HUES64 (cell line): ENCODE results near the gene STK32A.
"Not testable (repeated sequence)": the region's sequence is repeated elsewhere in the genome, so short reads cannot be mapped to it uniquely, and the experiment has no call there.

Experiments
- H3K27ac ChIP-seq: 2 replicates; pipeline ENCODE4 v1.7.0; 2013; ENCODE audit warnings: low read depth, low read length, inconsistent platforms
- H3K27me3 ChIP-seq: 2 replicates; pipeline ENCODE4 v1.6.1; 2013; ENCODE audit warnings: mild to moderate bottlenecking, low read length; ENCODE audit not compliant: insufficient read depth
- H3K36me3 ChIP-seq: 2 replicates; pipeline ENCODE4 v1.6.1; 2013; ENCODE audit warnings: mild to moderate bottlenecking, low read length; ENCODE audit not compliant: insufficient read depth
- H3K4me1 ChIP-seq: 2 replicates; pipeline ENCODE4 v1.6.1; 2013; ENCODE audit warnings: mild to moderate bottlenecking, low read length, moderate library complexity; ENCODE audit not compliant: insufficient read depth
- H3K4me3 ChIP-seq: 2 replicates; pipeline ENCODE4 v1.5.1; 2013; ENCODE audit warnings: mild to moderate bottlenecking, low read length, moderate library complexity
- H3K9ac ChIP-seq: 2 replicates; pipeline ENCODE4 v1.6.1; 2013; ENCODE audit warnings: mild to moderate bottlenecking, low read depth, low read length
- H3K9me3 ChIP-seq: 2 replicates; pipeline ENCODE4 v1.6.1; 2013; ENCODE audit warnings: low read depth, low read length; ENCODE audit not compliant: insufficient read depth
- WGBS: fragments of 150-250, 120-280 bp; methylation state at CpG from one replicate; pipeline ENCODE4 v1.1.7; 2013; ENCODE audit warnings: missing lambda C conversion rate; 5-methylcytosine and 5-hydroxymethylcytosine counted together

Gene STK32A

GRCh38 chr5:147344861-147345260, 110.0 kb downstream of the STK32A start:
- H3K9me3 ChIP-seq: no peaks in the 10 kb centered on the region
- no peaks in the 10 kb centered on the region for H3K27me3 ChIP-seq
- no peaks in the 10 kb centered on the region for H3K36me3 ChIP-seq
- H3K4me1 ChIP-seq: no peaks in the 10 kb centered on the region
- WGBS: 33% methylated on average over 1 of the region's 1 CpG
- no peak overlapping the region for H3K4me3 ChIP-seq
- H3K9ac ChIP-seq: no peak overlapping the region
- no peak overlapping the region for H3K27ac ChIP-seq

- no peaks in the 10 kb centered on the region for H3K9me3 ChIP-seq
- H3K36me3 ChIP-seq: no peaks in the 10 kb centered on the region
- H3K4me3 ChIP-seq: no peak overlapping the region
- WGBS: 84% methylated on average over 5 of the region's 5 CpGs
- no peak overlapping the region for H3K27ac ChIP-seq
- H3K4me1 ChIP-seq: no peaks in the 10 kb centered on the region
- H3K27me3 ChIP-seq: no peaks in the 10 kb centered on the region
- H3K9ac ChIP-seq: no peak overlapping the region
These were observed 111.3 kb downstream of the STK32A start for GRCh38 chr5:147346006-147346561.

- H3K27me3 ChIP-seq: no peaks in the 10 kb centered on the region
- H3K27ac ChIP-seq: no peak overlapping the region
- H3K4me3 ChIP-seq: no peak overlapping the region
- H3K4me1 ChIP-seq: no peaks in the 10 kb centered on the region
- H3K36me3 ChIP-seq: no peaks in the 10 kb centered on the region
- no peaks in the 10 kb centered on the region for H3K9me3 ChIP-seq
- H3K9ac ChIP-seq: no peak overlapping the region
- WGBS: 93% methylated on average over 2 of the region's 2 CpGs
These were observed 113.2 kb downstream of the STK32A start for GRCh38 chr5:147348046-147348445.

GRCh38 chr5:147348451-147348850, 113.6 kb downstream of the STK32A start:
- Histone ChIP-seq H3K4me3 (no peak overlapping the region), H3K36me3 (no peaks in the 10 kb centered on the region), H3K27me3 (no peaks in the 10 kb centered on the region), H3K4me1 (no peaks in the 10 kb centered on the region), H3K27ac (no peak overlapping the region), H3K9me3 (no peaks in the 10 kb centered on the region), H3K9ac (no peak overlapping the region)
- WGBS: 94% methylated on average over 5 of the region's 5 CpGs

GRCh38 chr5:147349241-147349640, 114.4 kb downstream of the STK32A start:
- H3K4me3 ChIP-seq: no peak overlapping the region
- no peaks in the 10 kb centered on the region for H3K27me3 ChIP-seq
- 89% methylated on average over 1 of the region's 2 CpGs for WGBS
- H3K36me3 ChIP-seq: no peaks in the 10 kb centered on the region
- H3K9me3 ChIP-seq: no peaks in the 10 kb centered on the region
- no peak overlapping the region for H3K27ac ChIP-seq
- no peaks in the 10 kb centered on the region for H3K4me1 ChIP-seq
- no peak overlapping the region for H3K9ac ChIP-seq

GRCh38 chr5:147359101-147359500, 124.3 kb downstream of the STK32A start:
- WGBS: 100% methylated on average over 1 of the region's 1 CpG

GRCh38 chr5:147359581-147359980, 124.8 kb downstream of the STK32A start:
- Histone ChIP-seq H3K27ac (no peak overlapping the region), H3K9ac (no peak overlapping the region), H3K4me1 (0 out of 2 replicates have a peak, but pooled peaks cover 5% of the 10 kb centered on the region), H3K4me3 (no peak overlapping the region), H3K36me3 (no peaks in the 10 kb centered on the region), H3K9me3 (no peaks in the 10 kb centered on the region), H3K27me3 (no peaks in the 10 kb centered on the region)
- WGBS: 88% methylated on average over 2 of the region's 2 CpGs

More at GRCh38 chr5:147359101-147359500, 124.3 kb downstream of the STK32A start:
- no peak overlapping the region for H3K9ac ChIP-seq
- no peak overlapping the region for H3K27ac ChIP-seq
- no peak overlapping the region for H3K4me3 ChIP-seq
- H3K9me3 ChIP-seq: no peaks in the 10 kb centered on the region
- no peaks in the 10 kb centered on the region for H3K36me3 ChIP-seq
- H3K4me1 ChIP-seq: 0 out of 2 replicates have a peak, but pooled peaks cover 5% of the 10 kb centered on the region
- no peaks in the 10 kb centered on the region for H3K27me3 ChIP-seq

GRCh38 chr5:147360816-147361215, 126.0 kb downstream of the STK32A start:
- Histone ChIP-seq H3K4me3 (no peak overlapping the region), H3K9ac (no peak overlapping the region), H3K4me1 (0 out of 2 replicates have a peak, but pooled peaks cover 5% of the 10 kb centered on the region), H3K27me3 (no peaks in the 10 kb centered on the region), H3K27ac (no peak overlapping the region), H3K9me3 (no peaks in the 10 kb centered on the region), H3K36me3 (no peaks in the 10 kb centered on the region)
- WGBS: 97% methylated on average over 2 of the region's 2 CpGs

GRCh38 chr5:147361441-147362175, 126.8 kb downstream of the STK32A start:
- H3K27ac ChIP-seq: no peak overlapping the region
- H3K36me3 ChIP-seq: no peaks in the 10 kb centered on the region
- WGBS: 94% methylated on average over 4 of the region's 4 CpGs
- no peak overlapping the region for H3K9ac ChIP-seq
- no peaks in the 10 kb centered on the region for H3K4me1 ChIP-seq
- no peaks in the 10 kb centered on the region for H3K9me3 ChIP-seq
- H3K4me3 ChIP-seq: no peak overlapping the region
- H3K27me3 ChIP-seq: no peaks in the 10 kb centered on the region

GRCh38 chr5:147367381-147367780, 132.6 kb downstream of the STK32A start:
- H3K36me3 ChIP-seq, H3K4me3 ChIP-seq, H3K4me1 ChIP-seq, H3K27me3 ChIP-seq, H3K9ac ChIP-seq, H3K27ac ChIP-seq, H3K9me3 ChIP-seq: not testable (repeated sequence)
- 57% methylated on average over 6 of the region's 6 CpGs for WGBS

GRCh38 chr5:147369742-147370374, 135.0 kb downstream of the STK32A start:
- Histone ChIP-seq H3K9ac (no peak overlapping the region), H3K27ac (no peak overlapping the region), H3K27me3 (no peaks in the 10 kb centered on the region), H3K4me3 (no peak overlapping the region), H3K4me1 (no peaks in the 10 kb centered on the region), H3K36me3 (no peaks in the 10 kb centered on the region), H3K9me3 (no peaks in the 10 kb centered on the region)
- 0% methylated on average over 1 of the region's 2 CpGs for WGBS
